ENCODE data around the gene EFTUD2.

DNA sequence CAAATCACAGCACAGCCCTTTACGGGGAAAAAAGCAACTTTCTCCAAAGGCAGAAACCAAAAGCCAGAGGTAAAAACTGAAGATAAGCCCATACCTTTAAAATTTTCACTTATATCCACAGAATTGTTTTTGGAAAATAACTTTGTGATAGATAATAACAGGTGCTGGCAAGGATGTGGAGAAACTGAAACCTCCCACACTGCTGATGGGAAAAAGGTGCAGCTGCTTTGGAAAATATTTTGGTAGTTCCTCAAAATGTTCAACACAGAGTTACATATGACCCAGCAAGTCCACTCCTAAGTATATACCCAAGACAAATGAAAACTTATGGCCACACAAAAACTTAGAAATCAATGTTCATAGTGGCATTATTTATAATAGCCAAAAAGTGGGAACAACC is 12.2 kb downstream of the EFTUD2 start:
- TF ChIP-seq, protein P1, sequence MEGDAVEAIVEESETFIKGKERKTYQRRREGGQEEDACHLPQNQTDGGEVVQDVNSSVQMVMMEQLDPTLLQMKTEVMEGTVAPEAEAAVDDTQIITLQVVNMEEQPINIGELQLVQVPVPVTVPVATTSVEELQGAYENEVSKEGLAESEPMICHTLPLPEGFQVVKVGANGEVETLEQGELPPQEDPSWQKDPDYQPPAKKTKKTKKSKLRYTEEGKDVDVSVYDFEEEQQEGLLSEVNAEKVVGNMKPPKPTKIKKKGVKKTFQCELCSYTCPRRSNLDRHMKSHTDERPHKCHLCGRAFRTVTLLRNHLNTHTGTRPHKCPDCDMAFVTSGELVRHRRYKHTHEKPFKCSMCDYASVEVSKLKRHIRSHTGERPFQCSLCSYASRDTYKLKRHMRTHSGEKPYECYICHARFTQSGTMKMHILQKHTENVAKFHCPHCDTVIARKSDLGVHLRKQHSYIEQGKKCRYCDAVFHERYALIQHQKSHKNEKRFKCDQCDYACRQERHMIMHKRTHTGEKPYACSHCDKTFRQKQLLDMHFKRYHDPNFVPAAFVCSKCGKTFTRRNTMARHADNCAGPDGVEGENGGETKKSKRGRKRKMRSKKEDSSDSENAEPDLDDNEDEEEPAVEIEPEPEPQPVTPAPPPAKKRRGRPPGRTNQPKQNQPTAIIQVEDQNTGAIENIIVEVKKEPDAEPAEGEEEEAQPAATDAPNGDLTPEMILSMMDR (IDR thresholded peaks at IDR 0.05 in 4 of 5, conservative IDR thresholded peaks at IDR 0.05 in 1 of 5), result no peak
- TF ChIP-seq POLR2A (IDR thresholded peaks at IDR 0.05), result no peak

Data from gastrocnemius medialis (tissue), 4 donors.